SK-N-SH treated with all-trans-retinoic acid at 6 μM for 48 hours (cell line): Measurements from ENCODE around the gene RENBP.

Source experiments
- ATAC-seq: fragments of 200-7000 bp; cut with Tn5 transposase; 3 replicates; pipeline ENCODE4 v1.9.1; 2020; ENCODE audit warnings: mild to moderate bottlenecking, moderate library complexity
- ARNTL ChIP-seq: fragments of 450-650 bp; formaldehyde crosslinking; IDR thresholded peaks from 2 replicates; pipeline ENCODE4 v1.5.0; 2020; ENCODE audit warnings: low read depth, mild to moderate bottlenecking, moderate library complexity, borderline replicate concordance
- BACH2 ChIP-seq: fragments of 250-450 bp; sonication (Bioruptor Pico); IDR thresholded peaks from 2 replicates; pipeline ENCODE4 v1.9.0; 2021; ENCODE audit warnings: mild to moderate bottlenecking, borderline replicate concordance
- ESRRG ChIP-seq: fragments of 250-450 bp; sonication (Bioruptor Pico); IDR thresholded peaks from 2 replicates; pipeline ENCODE4 v1.6.1; 2021; ENCODE audit warnings: mild to moderate bottlenecking
- GLIS3 ChIP-seq: fragments of 250-450 bp; sonication (Bioruptor Pico); IDR thresholded peaks from 2 replicates; pipeline ENCODE4 v1.5.0; 2020; ENCODE audit warnings: mild to moderate bottlenecking, moderate library complexity
- OSR1 ChIP-seq: fragments of 250-450 bp; sonication (Bioruptor Pico); IDR thresholded peaks from 2 replicates; pipeline ENCODE4 v1.8.0; 2022; ENCODE audit warnings: moderate library complexity, mild to moderate bottlenecking, inconsistent platforms
- PPARA ChIP-seq: fragments of 250-450 bp; sonication (Bioruptor Pico); IDR thresholded peaks from 2 replicates; pipeline ENCODE4 v1.5.0; 2020; ENCODE audit warnings: mild to moderate bottlenecking, borderline replicate concordance
- SNAI2 ChIP-seq: fragments of 250-450 bp; sonication (Bioruptor Pico); IDR thresholded peaks from 2 replicates; pipeline ENCODE4 v1.5.0; 2020; ENCODE audit warnings: mild to moderate bottlenecking, moderate library complexity
- TCF4 ChIP-seq: fragments of 250-450 bp; sonication (Bioruptor Pico); IDR thresholded peaks from 2 replicates; pipeline ENCODE4 v1.8.0; 2021; ENCODE audit warnings: mild to moderate bottlenecking, moderate library complexity, borderline replicate concordance
- ZFP3 ChIP-seq: fragments of 250-450 bp; sonication (Bioruptor Pico); IDR thresholded peaks from 2 replicates; pipeline ENCODE4 v1.5.0; 2020; ENCODE audit warnings: mild to moderate bottlenecking, moderate library complexity
- ZFP30 ChIP-seq: fragments of 450-650 bp; formaldehyde crosslinking; IDR thresholded peaks from 2 replicates; pipeline ENCODE4 v1.5.0; 2022; ENCODE audit warnings: mild to moderate bottlenecking, moderate library complexity
- ZNF565 ChIP-seq: fragments of 450-650 bp; formaldehyde crosslinking; conservative IDR thresholded peaks from 2 replicates; pipeline ENCODE4 v1.5.0; 2020; ENCODE audit warnings: low read depth, mild to moderate bottlenecking, moderate library complexity
- ZNF70 ChIP-seq: fragments of 450-650 bp; formaldehyde crosslinking; IDR thresholded peaks from 2 replicates; pipeline ENCODE4 v1.5.0; 2020; ENCODE audit warnings: mild to moderate bottlenecking, moderate library complexity
- ZNF8 ChIP-seq: fragments of 450-650 bp; formaldehyde crosslinking; IDR thresholded peaks from 2 replicates; pipeline ENCODE4 v1.5.0; 2020; ENCODE audit warnings: mild to moderate bottlenecking, moderate library complexity
- TF ChIP-seq, protein P1 (sequence below): fragments of 250-450 bp; sonication (Bioruptor Pico); IDR thresholded peaks from 2 replicates; pipeline ENCODE4 v1.5.1; 2021; ENCODE audit warnings: mild to moderate bottlenecking, moderate library complexity
- TF ChIP-seq, protein P2 (sequence below): fragments of 250-450 bp; sonication (Bioruptor Pico); IDR thresholded peaks from 2 replicates; pipeline ENCODE4 v1.5.1; 2020; ENCODE audit warnings: low read depth, mild to moderate bottlenecking, moderate library complexity
- TF ChIP-seq, protein P3 (sequence below): fragments of 250-450 bp; sonication (Bioruptor Pico); IDR thresholded peaks from 2 replicates; pipeline ENCODE4 v1.5.0; 2020; ENCODE audit warnings: mild to moderate bottlenecking, moderate library complexity
- TF ChIP-seq, protein P4 (sequence below): fragments of 250-450 bp; sonication (Bioruptor Pico); IDR thresholded peaks from 2 replicates; pipeline ENCODE4 v1.8.0; 2020; ENCODE audit warnings: mild to moderate bottlenecking, moderate library complexity, borderline replicate concordance

The RENBP gene

DNA sequence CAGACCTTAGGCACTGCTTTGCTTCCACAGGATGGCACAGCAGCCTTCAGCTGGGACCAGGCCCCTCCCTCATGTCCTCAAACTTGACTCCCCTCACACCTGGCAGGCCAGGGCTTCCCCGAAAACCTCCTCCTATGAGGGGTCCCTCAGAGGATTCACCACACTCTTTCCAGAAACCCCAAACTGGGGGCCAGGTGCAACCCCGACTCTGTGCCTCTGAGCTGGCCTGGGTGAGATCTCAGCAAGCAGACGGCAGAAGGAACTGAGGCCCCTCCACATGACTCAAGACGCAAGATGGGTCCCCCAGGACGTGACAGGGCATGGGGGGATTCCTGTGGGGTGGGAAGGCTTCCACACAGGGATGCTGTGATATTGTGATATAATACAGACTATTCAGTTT, 21.0 kb upstream of the RENBP start:
- TF ChIP-seq PPARA (CRISPR knock-in tag) = no peak
- TF ChIP-seq ZFP3 (CRISPR knock-in tag) = no peak
- TF ChIP-seq ESRRG (CRISPR knock-in tag) = no peak
- TF ChIP-seq, protein P1, sequence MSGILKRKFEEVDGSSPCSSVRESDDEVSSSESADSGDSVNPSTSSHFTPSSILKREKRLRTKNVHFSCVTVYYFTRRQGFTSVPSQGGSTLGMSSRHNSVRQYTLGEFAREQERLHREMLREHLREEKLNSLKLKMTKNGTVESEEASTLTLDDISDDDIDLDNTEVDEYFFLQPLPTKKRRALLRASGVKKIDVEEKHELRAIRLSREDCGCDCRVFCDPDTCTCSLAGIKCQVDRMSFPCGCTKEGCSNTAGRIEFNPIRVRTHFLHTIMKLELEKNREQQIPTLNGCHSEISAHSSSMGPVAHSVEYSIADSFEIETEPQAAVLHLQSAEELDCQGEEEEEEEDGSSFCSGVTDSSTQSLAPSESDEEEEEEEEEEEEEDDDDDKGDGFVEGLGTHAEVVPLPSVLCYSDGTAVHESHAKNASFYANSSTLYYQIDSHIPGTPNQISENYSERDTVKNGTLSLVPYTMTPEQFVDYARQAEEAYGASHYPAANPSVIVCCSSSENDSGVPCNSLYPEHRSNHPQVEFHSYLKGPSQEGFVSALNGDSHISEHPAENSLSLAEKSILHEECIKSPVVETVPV = no peak
- TF ChIP-seq, protein P2, sequence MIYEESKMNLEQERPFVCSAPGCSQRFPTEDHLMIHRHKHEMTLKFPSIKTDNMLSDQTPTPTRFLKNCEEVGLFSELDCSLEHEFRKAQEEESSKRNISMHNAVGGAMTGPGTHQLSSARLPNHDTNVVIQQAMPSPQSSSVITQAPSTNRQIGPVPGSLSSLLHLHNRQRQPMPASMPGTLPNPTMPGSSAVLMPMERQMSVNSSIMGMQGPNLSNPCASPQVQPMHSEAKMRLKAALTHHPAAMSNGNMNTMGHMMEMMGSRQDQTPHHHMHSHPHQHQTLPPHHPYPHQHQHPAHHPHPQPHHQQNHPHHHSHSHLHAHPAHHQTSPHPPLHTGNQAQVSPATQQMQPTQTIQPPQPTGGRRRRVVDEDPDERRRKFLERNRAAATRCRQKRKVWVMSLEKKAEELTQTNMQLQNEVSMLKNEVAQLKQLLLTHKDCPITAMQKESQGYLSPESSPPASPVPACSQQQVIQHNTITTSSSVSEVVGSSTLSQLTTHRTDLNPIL (CRISPR knock-in tag) = no peak
- TF ChIP-seq ZFP30 (CRISPR knock-in tag) = no peak
- no peak for ATAC-seq

GRCh38 chrX:153964105-153964504, 19.7 kb upstream of the RENBP start:
- no peak for ATAC-seq
- no peak for TF ChIP-seq OSR1
- TF ChIP-seq SNAI2 (CRISPR knock-in tag) = no peak
- TF ChIP-seq ZFP30 (CRISPR knock-in tag) = no peak
- no peak for TF ChIP-seq PPARA (CRISPR knock-in tag)
- TF ChIP-seq ZNF565 (CRISPR knock-in tag) = no peak
- no peak for TF ChIP-seq ZFP3 (CRISPR knock-in tag)
- no peak for TF ChIP-seq GLIS3
- no peak for TF ChIP-seq ARNTL (CRISPR knock-in tag)
- TF ChIP-seq, protein P3, sequence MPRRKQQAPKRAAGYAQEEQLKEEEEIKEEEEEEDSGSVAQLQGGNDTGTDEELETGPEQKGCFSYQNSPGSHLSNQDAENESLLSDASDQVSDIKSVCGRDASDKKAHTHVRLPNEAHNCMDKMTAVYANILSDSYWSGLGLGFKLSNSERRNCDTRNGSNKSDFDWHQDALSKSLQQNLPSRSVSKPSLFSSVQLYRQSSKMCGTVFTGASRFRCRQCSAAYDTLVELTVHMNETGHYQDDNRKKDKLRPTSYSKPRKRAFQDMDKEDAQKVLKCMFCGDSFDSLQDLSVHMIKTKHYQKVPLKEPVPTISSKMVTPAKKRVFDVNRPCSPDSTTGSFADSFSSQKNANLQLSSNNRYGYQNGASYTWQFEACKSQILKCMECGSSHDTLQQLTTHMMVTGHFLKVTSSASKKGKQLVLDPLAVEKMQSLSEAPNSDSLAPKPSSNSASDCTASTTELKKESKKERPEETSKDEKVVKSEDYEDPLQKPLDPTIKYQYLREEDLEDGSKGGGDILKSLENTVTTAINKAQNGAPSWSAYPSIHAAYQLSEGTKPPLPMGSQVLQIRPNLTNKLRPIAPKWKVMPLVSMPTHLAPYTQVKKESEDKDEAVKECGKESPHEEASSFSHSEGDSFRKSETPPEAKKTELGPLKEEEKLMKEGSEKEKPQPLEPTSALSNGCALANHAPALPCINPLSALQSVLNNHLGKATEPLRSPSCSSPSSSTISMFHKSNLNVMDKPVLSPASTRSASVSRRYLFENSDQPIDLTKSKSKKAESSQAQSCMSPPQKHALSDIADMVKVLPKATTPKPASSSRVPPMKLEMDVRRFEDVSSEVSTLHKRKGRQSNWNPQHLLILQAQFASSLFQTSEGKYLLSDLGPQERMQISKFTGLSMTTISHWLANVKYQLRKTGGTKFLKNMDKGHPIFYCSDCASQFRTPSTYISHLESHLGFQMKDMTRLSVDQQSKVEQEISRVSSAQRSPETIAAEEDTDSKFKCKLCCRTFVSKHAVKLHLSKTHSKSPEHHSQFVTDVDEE (CRISPR knock-in tag) = no peak
- TF ChIP-seq ZNF70 (CRISPR knock-in tag) = no peak
- TF ChIP-seq, protein P1 = no peak
- no peak for TF ChIP-seq BACH2 (CRISPR knock-in tag)

DNA sequence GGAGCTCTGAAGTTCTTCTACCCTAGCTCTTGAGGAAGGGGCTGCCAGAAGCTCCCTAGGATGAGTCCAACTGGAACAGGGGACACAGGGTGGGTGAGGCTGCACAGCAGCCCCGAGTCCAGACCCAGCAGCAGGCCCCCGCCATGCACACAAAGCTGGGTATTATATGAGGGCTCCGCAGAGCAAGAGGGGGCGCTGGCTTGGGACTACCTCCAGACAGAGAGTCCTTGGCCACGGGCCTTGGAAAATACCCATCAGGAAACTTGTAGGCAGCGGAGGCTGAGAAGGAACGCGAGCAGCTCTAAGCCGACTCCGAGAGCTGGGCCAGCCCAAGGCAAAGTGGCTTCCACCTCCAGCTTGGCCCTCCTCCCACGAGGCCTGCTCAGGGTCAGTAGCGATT, 19.1 kb upstream of the RENBP start:
- TF ChIP-seq ZFP30 (CRISPR knock-in tag) = no peak
- TF ChIP-seq, protein P3 (CRISPR knock-in tag) = no peak
- no peak for TF ChIP-seq ZNF565 (CRISPR knock-in tag)
- no peak for TF ChIP-seq ZNF70 (CRISPR knock-in tag)
- TF ChIP-seq TCF4 (CRISPR knock-in tag) = no peak
- TF ChIP-seq OSR1 = no peak
- TF ChIP-seq ZNF8 (CRISPR knock-in tag) = no peak
- TF ChIP-seq, protein P1 = no peak
- no peak for TF ChIP-seq BACH2 (CRISPR knock-in tag)
- TF ChIP-seq, protein P4, sequence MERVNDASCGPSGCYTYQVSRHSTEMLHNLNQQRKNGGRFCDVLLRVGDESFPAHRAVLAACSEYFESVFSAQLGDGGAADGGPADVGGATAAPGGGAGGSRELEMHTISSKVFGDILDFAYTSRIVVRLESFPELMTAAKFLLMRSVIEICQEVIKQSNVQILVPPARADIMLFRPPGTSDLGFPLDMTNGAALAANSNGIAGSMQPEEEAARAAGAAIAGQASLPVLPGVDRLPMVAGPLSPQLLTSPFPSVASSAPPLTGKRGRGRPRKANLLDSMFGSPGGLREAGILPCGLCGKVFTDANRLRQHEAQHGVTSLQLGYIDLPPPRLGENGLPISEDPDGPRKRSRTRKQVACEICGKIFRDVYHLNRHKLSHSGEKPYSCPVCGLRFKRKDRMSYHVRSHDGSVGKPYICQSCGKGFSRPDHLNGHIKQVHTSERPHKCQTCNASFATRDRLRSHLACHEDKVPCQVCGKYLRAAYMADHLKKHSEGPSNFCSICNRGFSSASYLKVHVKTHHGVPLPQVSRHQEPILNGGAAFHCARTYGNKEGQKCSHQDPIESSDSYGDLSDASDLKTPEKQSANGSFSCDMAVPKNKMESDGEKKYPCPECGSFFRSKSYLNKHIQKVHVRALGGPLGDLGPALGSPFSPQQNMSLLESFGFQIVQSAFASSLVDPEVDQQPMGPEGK (CRISPR knock-in tag) = no peak
- TF ChIP-seq ARNTL (CRISPR knock-in tag) = no peak
- ATAC-seq = no peak
